ENCODE data around the gene MMP2.

MMP2 gene

DNA sequence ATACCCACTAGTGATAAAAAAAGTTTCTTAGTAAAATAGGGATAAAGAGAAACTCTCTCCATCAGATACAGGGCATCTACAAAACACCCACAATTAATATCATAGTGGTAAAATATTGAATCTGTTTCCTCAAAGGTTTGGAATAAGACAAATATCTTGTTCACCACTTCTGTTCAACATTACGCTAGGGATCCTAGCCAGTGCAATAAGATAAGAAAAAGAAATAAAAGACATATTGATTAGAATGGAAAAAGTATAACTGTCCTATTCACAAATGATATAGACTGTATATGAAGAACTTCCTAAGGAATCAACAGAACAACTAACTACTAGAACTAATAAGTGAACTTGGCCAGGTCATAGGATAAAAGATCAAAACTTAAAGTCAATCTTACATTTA, 42.8 kb downstream of the MMP2 start:
- DNase-seq: no peak

DNA sequence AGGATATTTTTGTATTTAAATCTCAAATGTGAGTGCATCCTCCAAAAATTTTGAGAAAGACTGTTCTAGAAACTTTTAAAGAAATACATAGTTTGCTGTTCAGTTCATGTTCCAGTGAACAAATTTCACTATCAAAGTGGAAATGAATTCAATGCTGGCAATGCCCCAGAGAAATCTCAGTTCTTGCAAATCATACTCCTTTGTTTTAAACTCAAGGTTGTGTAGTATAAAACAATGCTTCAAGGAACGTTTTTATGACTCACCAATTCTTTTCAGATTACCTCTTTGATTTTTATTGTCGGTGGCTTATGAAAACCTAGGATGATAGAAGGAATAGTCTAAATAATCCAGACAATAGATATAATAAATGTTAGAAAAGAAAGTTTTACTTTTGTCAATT, 47.4 kb downstream of the MMP2 start:
- DNase-seq: no peak

DNA sequence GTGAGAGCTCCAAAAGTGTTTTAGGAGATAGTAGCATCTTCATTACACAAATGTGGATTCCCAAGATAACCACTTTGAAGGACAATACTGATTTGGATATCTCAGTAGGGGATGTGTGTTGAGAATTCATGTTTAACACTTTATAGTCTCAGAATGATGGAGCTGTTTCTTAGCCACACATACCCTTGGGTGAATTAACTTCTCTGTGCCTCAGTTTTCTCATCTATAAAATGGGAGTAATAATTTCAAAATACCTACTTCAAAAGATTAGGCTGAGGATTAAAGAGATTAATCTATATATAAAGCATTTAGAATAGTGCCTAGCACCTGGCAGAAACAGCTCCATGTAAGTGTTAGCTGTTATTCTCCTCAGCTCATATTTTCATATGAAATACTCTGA, 48.9 kb downstream of the MMP2 start:
- DNase-seq: no peak

DNA sequence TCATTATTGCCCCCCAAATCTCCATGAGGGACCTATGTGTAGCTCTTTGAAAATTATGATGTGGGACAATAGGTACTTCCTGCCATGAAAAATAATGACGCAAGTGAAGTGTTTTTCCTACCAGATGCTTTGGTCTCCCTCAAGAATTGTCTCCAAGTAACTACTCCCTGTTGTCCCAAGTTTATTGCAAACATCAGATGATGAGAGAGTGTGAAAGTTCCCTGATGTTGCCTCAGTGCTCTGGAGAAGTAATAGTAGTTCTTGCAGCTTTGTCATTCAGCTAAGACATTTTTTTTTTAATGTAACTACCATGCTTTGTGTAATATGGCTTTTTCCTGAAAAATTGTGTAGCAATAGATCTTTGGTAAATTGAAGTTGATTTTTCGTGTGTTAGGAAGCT, 50.0 kb downstream of the MMP2 start:
- DNase-seq: no peak

DNA sequence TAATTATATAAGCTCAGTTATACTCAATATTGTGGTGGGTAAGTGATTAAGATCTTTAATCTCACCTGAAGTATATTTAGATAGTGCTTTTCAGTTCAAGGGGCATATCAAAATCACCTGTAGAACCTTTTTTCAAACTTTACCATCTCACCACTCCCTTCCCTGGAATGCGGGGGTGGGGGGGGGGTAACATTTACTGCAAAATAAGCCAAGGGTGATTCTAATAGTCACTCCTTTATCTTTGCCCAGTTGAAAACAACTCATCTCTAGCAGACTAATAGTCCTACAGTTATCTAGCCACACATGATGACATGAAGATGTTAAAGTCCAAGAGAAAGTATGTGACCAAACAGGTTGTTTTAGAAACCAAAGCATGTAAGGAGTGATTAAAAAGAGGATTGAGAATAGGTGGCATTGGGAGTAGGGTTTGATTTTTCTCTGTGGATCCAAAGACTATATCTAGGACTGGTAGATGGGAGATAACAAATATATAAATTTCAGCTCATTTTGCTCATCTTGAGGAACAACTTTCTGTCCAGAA, 51.4 kb downstream of the MMP2 start:
- DNase-seq: no peak

DNA sequence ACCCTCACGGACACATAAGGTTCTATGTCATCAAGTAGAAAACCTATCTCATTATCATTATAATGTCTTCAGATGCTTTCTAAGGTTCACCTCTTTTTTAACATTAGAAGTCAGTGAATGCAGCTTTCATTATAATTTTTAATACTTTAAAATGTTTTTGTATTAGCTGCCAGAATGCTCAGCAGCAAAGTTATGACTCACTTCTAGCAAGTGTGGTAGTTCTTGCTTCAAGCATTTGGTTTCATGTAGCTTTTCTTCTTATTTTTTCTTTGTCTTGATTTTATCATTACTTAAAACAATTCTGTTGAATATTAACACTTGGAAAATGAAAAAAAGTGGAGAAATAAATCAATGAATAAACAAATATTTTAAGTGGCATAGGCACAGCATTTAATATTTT, 53.2 kb downstream of the MMP2 start:
- DNase-seq: no peak

DNA sequence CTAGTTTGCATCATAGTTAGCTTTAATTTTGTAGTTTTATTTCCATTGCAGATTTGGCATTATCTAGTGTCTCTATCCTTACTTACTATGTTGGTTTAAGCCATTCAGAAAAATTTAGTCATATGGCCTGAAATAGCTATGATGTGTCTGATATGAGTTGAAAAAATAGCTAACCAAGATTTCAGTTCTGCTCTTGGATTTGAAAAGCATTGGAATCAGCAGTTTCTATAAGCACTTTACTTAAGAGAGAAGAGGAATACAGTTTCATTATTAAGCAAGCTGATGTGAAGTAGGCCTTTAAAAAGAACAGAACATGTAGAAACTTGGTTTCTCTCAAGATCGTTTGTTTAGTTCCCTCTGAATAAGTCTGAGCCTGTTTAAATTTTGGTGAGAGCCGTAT, 55.8 kb downstream of the MMP2 start:
- no peak for DNase-seq

DNA sequence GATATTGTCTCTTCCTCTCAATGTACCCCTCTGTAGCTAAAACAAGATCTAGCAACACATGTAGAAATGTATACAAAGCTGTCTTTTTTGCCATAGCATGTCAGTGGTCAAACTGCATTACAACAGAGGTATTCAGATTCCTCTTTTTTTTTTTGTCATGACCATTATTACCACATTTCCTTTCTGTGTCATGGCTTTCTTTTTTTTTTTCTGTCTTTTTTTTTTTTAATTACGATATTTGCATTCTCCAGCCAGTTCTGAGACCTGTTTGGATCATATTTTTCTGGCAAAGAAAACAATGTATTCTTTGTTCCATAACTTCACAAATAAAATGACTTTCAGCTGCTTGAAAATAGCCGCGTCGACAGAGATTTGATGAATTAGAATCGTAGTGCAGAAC, 60.1 kb downstream of the MMP2 start:
- no peak for DNase-seq

DNA sequence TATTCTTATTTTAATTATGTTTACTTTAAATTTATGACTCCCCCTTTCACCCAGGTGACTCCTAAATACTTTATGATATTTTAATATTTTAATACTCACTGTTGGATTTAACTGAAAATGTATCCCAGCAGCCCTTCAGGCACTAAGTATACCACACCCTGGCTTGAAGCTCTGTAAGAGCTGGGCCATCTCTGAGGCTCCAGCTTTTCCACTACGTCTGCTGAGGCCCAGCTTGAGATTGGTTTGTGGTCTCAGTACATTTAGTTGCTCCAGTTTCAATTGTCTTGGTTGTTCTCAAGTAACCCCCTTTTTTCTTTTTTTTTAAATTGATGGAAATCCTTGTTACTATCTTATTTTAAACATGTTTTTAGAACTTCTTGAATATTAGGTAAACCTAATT, 60.5 kb downstream of the MMP2 start:
- DNase-seq: no peak

DNA sequence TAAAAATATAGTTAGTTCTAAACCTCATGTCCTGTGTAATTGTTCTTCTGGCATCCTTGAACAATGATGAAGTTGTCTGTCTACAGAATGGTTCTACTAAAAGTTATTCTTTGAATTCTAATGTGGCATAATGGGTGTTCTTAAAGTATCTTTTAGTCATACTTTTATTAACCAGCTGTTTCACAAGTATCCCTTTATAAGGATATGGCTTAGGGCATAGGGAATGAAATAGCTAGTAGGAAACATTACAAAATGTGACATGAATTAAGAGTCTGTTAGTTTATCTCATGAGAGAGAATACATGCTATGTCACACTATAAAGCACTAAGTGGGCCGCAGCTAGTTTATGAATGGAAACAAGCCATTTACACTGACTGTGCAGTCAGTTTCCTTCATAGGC, 61.2 kb downstream of the MMP2 start:
- DNase-seq: no peak

DNA sequence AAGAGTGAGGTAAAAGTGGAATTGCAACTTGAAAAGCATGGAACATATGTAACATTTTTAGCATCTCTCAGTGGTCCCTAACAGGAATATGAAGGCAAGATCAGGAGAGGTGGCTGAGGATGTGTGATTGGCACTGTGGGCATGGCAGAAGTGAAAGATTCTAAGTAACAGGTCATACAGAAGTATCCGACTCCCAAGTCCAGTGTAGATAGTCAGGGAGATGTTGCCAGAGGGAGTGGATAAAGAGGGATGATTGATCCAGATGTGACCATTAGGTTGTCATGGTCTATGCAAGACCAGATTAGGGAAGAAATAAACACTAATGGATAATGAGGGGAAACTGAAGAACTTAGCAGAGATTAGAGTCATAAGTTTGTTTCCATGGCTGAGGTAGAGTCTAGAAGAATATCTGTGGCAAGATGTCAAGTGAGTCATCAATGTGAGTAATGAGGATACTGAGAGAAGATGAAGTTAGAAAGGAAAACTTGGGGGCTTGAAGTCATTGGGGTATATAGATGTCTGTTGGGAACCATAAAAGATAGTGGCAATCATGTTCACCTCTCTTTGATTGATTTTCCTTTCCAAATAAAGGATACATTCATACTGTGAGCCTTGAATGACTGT, 63.6 kb downstream of the MMP2 start:
- DNase-seq: no peak

DNA sequence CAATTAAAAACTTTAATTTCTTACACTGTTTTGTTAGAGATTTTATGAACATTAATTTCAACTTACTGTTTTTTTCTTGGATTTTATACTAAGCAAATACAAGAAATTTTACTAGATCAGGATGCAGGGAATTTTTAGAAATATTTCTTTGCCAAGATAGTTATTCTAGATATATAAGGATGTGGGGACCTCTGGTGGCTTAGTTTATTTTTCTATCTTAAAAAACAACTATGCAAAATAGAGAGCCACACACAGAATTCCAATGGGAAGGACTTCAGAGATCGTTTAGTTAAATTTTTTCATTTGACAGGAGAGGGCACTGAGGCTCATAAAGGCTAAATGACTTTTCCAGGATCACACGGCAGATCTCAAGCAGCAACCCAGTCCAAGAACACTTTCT, 64.5 kb downstream of the MMP2 start:
- no peak for DNase-seq

DNA sequence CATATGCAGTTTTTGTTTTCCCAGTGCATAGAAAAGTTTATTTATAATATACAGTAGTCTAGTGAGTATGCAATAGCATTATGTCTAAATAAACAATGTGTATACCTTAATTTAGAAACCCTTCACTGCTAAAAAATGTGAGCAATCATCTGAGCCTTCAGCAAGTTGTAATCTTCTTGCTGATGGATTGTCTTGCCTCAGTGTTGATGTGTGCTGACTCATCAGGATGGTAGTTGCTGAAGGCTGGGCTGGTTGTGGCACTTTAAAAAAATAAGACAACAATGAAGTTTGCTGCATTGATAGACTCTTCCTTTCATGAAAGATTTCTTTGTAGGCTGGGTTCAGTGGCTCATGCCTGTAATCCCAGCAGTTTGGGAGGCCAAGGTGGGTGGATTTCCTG, 73.6 kb downstream of the MMP2 start:
- DNase-seq: no peak

DNA sequence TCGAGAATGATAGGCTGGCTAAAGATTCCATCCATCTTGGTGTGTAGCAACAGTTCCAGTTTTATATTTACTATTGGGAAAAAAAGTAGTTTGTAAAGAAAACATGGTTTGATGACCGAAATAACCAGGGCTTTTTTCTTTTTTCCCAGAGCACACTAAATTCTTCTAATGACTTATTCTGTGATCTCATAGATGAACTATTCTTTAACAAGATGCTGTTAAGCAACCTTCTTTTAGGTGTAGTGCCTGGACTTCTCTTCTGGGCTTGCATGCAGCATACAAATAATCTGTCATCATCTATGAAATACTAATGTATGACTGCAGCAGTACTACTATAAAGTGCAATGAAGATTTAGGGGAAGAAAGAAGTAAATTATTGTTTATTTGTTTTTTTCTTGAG, 76.4 kb downstream of the MMP2 start:
- DNase-seq: no peak
